Measurements from ENCODE around the gene GPR87.

Gene GPR87

GRCh38 chr3:151315846-151316245 is 774 bp downstream of the GPR87 start:
- no peak for DNase-seq

DNA sequence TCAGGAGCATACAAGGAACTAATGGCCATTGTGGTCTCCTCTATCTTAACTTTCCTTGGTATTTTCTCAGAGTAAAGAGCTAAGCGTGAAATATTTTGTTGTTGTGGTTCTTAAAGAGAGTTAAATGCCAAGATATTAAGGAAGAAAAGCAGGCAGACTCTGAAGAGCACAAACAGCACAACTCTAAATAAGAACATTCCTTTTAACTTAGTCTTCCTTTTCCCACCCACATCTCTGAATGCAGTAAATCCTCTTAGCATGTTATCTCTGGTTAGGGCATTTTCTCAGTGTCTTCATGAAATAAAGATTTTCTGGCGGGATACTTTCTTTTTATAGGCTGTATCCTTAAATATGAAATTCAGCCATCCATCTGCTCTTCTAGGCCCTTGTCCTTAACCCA is 1.5 kb downstream of the GPR87 start:
- no peak for DNase-seq

DNA sequence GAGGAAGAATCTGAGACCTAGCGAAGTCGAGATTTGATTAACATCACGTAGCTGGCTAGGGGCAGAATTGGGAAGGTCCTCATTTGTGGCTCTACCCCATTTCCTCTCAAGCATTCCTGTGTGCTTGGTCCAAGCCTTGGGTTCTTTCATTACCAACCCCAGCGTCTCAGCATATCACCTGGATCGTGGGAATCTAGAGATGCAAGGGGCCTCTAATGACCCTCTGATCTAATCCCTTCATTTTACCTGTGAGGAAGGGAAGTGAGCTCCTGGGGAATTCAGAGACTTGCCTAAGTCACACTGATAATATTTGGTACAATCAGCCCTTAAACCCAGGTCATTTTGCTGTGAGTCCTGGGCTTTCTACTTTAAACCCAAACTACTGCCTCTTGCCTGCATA is 2.0 kb downstream of the GPR87 start:
- no peak for DNase-seq

DNA sequence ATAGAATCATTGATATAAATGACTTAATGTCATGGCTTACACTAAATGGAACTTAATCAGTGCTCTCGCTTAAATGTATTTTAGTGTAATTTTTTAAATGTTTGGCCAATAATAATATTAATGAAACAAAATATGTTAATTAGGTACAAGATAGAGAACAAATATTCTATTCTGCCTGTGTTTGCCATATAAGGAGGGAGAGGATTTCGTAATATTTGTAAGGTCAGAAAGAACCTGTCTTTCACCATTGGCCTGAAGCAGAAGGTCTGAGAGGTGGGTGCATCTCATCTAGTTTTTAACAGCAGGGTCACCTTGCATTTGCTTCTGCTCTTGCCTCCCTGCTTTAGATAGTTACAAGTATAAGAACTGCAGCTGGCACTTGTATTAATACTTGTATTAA is 2.5 kb downstream of the GPR87 start:
- no peak for DNase-seq

DNA sequence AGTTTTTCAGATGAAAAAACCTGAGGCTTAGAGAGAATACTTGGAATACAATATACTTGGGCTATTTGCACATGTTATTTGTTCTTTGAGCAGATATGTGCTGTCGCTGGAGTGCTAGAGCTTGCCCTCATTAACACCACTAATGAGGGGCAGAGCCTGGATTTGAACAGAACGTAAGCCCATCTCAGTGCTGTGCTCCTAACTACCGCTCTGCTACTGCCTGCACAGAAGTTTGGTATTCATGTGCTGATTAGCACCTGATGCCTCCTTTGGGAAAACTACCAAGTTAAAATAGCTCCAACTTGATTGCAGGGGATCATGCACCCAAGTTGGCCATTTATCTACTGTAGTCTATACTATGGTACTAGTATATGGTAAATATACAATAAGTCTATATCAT is 3.6 kb downstream of the GPR87 start:
- no peak for DNase-seq

GRCh38 chr3:151309566-151309965 is 7.1 kb downstream of the GPR87 start:
- DNase-seq = no peak

GRCh38 chr3:151307583-151308488 is 8.8 kb downstream of the GPR87 start:
- no peak for DNase-seq

DNA sequence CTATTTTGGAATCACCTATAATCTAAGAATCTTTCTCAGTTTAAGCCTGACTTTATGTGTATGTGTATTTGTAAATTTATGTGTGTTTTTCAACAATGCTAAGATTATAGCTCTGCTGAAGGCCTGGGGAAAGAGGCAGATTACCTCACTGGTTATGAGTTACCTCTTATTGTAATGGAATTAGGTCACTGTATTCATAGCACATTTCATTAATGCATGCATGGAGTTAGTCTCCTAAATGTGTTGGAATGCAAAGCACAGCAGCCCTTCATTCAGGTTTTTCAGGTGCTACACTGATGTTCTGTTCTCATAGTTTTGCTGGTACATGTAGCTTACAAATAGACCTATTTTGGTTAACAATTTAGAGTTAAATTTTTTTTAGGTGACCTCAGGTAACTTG is 9.5 kb downstream of the GPR87 start:
- no peak for DNase-seq

- no peak for DNase-seq
Measured at GRCh38 chr3:151306168-151306810, 10.3 kb downstream of the GPR87 start.

GRCh38 chr3:151305775-151306151 is 10.9 kb downstream of the GPR87 start:
- no peak for DNase-seq

DNA sequence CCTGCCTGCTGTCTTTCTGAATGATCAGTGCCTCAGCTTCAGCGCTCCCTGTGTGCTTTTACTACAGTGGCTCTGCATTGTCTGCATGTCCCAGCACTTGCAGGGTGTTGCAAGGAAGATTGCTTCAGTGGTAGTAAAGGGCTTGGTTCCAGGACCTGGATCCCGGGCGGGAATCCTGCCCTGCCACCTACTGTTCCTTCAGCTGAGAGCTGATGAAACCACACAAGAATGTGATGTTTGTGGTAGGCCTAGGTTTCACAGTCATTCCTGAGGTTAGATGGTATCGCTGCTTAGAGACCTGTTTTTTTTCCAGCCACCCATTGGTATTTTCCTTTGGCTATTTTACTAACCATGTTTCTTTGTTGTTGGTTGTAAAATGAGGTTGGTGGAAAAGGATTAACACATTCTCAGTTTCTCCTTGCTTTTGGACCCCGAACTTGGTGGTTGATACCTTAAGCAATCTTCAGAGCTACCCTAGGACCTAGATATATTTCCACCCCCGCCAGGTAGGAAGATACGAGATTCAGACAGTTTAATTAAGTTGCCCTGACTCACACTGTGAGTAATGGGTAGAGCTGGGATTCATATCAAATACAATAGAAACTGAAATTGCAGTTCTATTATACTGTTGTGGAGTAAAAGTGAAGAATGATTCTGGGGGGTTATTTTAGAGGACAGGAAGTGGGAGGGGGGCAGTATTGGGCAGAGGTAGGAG is 11.4 kb downstream of the GPR87 start:
- no peak for DNase-seq

DNA sequence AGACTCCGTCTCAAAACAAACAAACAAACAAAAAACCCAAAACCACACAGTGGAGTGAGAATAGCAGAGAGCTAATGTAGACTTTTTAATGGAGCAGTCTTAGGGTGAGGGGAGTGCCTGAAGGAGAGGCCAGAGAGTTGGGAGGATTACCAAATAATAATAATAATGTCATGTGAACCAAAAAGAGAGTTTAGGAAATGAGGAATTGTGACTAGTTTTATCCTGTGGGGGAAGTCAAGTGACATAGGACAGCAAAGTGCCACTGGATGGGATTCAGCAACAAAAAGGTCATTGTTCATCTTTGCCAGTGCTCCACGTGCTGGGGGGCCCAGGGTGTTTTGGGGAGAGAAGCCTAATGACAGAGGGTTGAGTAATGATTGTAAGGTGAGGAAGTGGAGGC is 12.9 kb downstream of the GPR87 start:
- DNase-seq = peak in 3 of 4 experiments; percentile 43 to 56 (median 48)

DNA sequence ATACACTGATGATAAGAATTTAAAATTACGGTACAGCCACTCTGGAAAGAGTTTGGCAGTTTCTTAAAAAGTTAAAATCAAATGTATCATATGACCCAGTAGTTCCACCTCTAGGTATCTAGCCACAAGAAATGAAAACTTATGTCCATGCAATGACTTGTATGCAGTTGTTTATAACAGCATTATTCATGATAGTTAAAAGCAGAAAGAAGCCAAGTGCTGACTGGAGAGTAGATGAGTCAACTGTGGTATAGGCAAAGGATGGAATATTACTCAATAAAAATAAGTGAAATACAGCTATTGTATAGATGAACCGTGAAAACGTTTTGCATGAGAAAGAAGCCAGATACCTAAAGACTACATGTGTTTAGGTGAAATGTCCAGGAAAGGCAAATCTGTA is 14.8 kb downstream of the GPR87 start:
- peak in 3 of 4 experiments; percentile 17 to 52 (median 41) for DNase-seq

DNA sequence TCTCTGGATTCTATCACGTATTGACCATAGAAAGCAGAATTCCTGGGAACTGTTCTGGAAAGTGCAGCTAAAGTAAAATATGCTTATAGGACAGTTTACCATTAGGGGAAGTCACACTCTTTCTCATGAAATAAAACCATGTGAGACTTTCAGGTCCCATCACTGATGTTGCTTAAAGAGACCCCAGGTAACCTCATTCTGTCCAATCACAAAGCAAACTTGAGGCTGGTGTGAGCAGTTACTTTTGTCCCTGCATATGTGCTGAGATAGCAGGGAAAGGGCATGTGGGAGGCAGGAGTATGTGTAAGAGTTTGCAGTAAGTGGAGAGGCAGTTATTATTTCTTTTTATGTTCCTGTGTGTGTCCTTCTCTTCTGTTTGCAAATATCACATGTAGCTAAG is 16.1 kb downstream of the GPR87 start:
- DNase-seq = peak in 3 of 4 experiments; percentile 52 to 79 (median 76)

GRCh38 chr3:151299006-151299405 is 17.6 kb downstream of the GPR87 start:
- no peak for DNase-seq

GRCh38 chr3:151297429-151297828 is 19.2 kb downstream of the GPR87 start:
- DNase-seq = no peak

DNA sequence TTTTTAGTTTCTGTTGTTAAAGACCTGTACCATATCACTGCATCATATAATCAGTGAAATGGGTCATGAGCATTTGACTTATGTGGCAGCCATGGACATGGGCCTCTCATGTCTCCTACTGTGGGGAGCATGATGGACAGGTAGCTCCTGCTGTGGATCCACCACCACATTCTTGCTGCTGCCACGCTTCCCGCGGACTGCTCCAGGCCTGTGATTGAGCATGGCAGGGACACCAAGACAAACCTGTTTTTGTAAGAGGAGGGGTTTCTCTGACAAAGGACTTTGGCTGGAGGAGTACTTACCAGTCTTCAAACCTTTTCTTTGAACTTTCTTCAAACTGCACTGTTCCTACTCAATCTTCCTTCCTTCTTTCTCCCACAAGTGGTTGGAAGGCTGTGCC is 20.4 kb downstream of the GPR87 start:
- DNase-seq = no peak

DNA sequence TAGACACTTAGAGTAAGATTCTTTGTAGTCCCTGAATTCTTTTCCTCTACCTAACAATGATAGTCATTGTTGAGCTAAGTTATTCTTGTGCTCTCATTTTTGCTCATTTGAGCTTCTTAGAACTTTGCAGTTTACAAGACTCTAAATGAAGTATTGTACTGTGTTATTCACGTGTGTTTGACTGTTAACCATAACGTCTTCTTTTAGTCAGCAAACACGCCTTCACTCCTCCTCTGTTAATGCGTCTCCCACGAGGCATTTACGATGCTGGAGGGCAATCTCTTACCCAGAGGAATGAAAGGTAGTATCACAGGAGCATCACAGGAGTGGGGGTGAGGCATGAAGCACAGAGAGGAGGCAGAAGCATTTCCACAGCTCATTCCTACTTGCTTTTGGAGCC is 23.5 kb downstream of the GPR87 start:
- no peak for DNase-seq

- peak; percentile 43 to 69 (median 50) for DNase-seq
Measured at GRCh38 chr3:151290673-151291072, 25.9 kb downstream of the GPR87 start.

- DNase-seq = no peak
Measured at GRCh38 chr3:151289445-151289844, 27.2 kb downstream of the GPR87 start.

DNA sequence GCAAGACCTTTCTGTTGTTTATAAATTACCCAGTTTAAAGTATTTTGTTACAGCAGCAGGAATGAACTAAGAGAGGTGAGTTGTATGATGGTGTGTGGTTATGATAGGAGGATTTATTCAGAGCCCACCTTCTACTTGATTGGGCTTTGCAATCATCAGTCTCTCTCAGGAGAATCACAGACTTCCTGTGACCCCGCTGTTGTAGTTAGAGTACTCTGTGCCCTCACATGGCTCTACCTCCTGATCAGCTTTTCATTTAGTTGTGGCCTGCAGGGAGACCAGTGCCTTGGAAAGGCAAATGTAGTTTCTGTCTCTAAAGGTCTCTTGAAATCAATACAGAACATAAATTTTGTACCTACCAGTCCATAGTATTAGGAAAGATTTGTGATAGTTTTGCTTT is 30.7 kb downstream of the GPR87 start:
- no peak for DNase-seq

DNA sequence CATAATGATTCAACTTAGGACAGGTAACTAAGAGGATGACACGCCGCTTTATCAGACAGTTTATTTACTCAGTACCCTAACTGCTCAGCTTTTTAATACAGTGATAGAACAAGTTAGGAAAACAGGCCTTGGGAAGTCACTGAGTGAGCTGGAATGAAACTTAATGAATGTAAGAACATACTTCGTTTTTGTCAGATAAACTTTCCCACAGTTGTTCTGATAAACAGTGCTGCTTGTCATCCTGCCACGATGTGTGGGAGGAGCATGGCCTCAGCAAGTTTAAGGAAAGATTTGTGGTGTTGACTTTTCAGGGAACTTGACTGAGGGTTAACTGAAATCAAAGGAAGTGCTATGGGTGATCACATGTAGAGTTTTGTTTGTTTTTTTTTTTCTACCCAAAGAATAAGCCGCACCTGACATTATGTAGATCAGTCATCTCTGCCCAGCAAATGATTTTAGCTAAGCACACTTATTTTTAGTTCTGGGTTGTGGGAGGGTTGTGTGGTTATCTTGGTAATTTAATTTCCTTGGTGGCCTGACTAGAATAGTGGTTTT is 32.6 kb downstream of the GPR87 start:
- peak; percentile 62 to 91 (median 85) for DNase-seq

- DNase-seq = no peak
Measured at GRCh38 chr3:151283387-151283786, 33.2 kb downstream of the GPR87 start.
